Transverse colon (tissue), 4 donors: Measurements from ENCODE around the gene MAP2K6. TPM values are rescaled to one million over a fixed set of nuclear protein-coding genes. Genes with fewer than 3 reads are reported as not detected.

Experiments
- DNase-seq: peaks from one replicate; pipeline ENCODE4 v3.0.0-alpha.2; 2019
- H3K27ac ChIP-seq, 4 donors: fragments of 200-600 bp; sonication (generic); 2 replicates each; pipeline ENCODE4 v1.5.1; 2016 to 2018; ENCODE audit warnings: inconsistent platforms in 4 of 4
- H3K27me3 ChIP-seq: fragments of 200-600 bp; sonication (generic); 2 replicates; pipeline ENCODE4 v1.5.1; 2017; ENCODE audit warnings: inconsistent platforms
- H3K36me3 ChIP-seq, 4 donors: fragments of 200-600 bp; sonication (generic); 2 replicates each; pipeline ENCODE4 v1.5.1; 2017 to 2019; ENCODE audit warnings: inconsistent platforms in 4 of 4
- H3K4me1 ChIP-seq, 4 donors: fragments of 200-600 bp; sonication (generic); 2 replicates each; pipeline ENCODE4 v1.5.1; 2017 to 2020; ENCODE audit warnings: inconsistent platforms in 4 of 4
- H3K4me3 ChIP-seq, 4 donors: fragments of 200-600 bp; sonication (generic); 1 replicate in 1 of 4; 2 replicates in 3 of 4; pipeline versions ENCODE4 v1.5.1 to v1.6.1; 2017 to 2019; ENCODE audit warnings: inconsistent platforms in 4 of 4
- H3K9me3 ChIP-seq, 2 donors: fragments of 200-600 bp; sonication (generic); 2 replicates each; pipeline ENCODE4 v1.5.1; 2017 to 2019; ENCODE audit warnings: inconsistent platforms in 2 of 2
- CTCF ChIP-seq, 5 experiments: fragments of 200-600 bp in 3 of 5; fragments of 450-650 bp in 2 of 5; sonication (generic) in 3 of 5; IDR thresholded peaks; 1 replicate in 2 of 5; 2 replicates in 3 of 5; pipeline ENCODE4 v1.5.1; 2016 to 2017; ENCODE audit warnings: antibody characterized with exemption in 5 of 5, inconsistent platforms in 3 of 5, mild to moderate bottlenecking in 2 of 5, moderate library complexity in 1 of 5
- EP300 ChIP-seq: sonication (generic); formaldehyde crosslinking; IDR thresholded peaks from one replicate; pipeline ENCODE4 v1.6.1; 2017; ENCODE audit warnings: antibody characterized with exemption, low read depth
- POLR2A ChIP-seq: fragments of 450-650 bp; IDR thresholded peaks from one replicate; pipeline ENCODE4 v1.6.1; 2016; ENCODE audit warnings: antibody characterized with exemption, mild to moderate bottlenecking, moderate library complexity
- POLR2AphosphoS5 ChIP-seq, 3 donors: sonication (generic); formaldehyde crosslinking; IDR thresholded peaks; one replicate each; pipeline ENCODE4 v1.6.1; 2016; ENCODE audit warnings: antibody characterized with exemption in 3 of 3
- WGBS, 2 donors: methylation state at CpG; one replicate each; pipeline ENCODE4 v1.1.5; 2018; ENCODE audit warnings: low coverage in 1 of 2; 5-methylcytosine and 5-hydroxymethylcytosine counted together
- in situ Hi-C, 4 donors: fragments of 200-750 bp; cut with MboI; loops; one replicate each; pipeline versions ENCODE4 v1.15.0 to v1.15.1; 2017; ENCODE audit warnings: low sequenced_read_pairs in 3 of 4, low pct_ligation_motif_present in 1 of 4, low pct_unique_long_range_greater_than_20kb in 1 of 4
- intact Hi-C: fragments of 100-400 bp; cut with DNase I; formaldehyde crosslinking; loops from one replicate; pipeline ENCODE4 v1.15.1; 2023; ENCODE audit warnings: low total_unique reads
- total RNA-seq, 4 donors: library from RNA; depleted of rRNA; stranded (reverse); fragments of >200 nt; gene quantifications; one replicate each; pipeline ENCODE4 v1.1.0, GENCODE V29; 2016

The MAP2K6 gene
- total RNA-seq, 4 donors from 2014 or later = 16.1 to 50.7 (median 45.8) TPM

GRCh38 chr17:69460963-69461922 is 46.7 kb downstream of the MAP2K6 start:
- in situ Hi-C loops = no loop called here
- no peak overlapping the region for H3K4me3 ChIP-seq
- no peak for DNase-seq
- 77% methylated on average over 8 to 12 of the region's 12 CpGs for WGBS, 2 donors
- H3K36me3 ChIP-seq = no peaks in the 10 kb centered on the region
- no peaks in the 10 kb centered on the region for H3K27me3 ChIP-seq
- H3K27ac ChIP-seq = no peak overlapping the region
- no peaks in the 10 kb centered on the region for H3K9me3 ChIP-seq
- TF ChIP-seq POLR2A = no peak
- TF ChIP-seq CTCF (IDR thresholded peaks at IDR 0.05) = no peak
- TF ChIP-seq POLR2AphosphoS5 (IDR thresholded peaks at IDR 0.05) = no peak
- no peak for TF ChIP-seq EP300
- intact Hi-C loops = no loop called here
- H3K4me1 ChIP-seq = peaks cover 0 to 17% (median 0%) of the 10 kb centered on the region in 4 donors

- in situ Hi-C loops = no loop called here
- Histone ChIP-seq H3K4me3 (no peak overlapping the region), H3K4me1 (peaks cover 0 to 24% (median 2%) of the 10 kb centered on the region in 4 donors), H3K27me3 (no peaks in the 10 kb centered on the region), H3K36me3 (no peaks in the 10 kb centered on the region), H3K27ac (no peak overlapping the region), H3K9me3 (no peaks in the 10 kb centered on the region)
- no peak for DNase-seq
- TF ChIP-seq POLR2AphosphoS5 (IDR thresholded peaks at IDR 0.05) (no peak), POLR2A (no peak), CTCF (IDR thresholded peaks at IDR 0.05) (no peak), EP300 (no peak)
- WGBS, 2 donors = 89 to 93% methylated on average over 10 to 11 of the region's 11 CpGs
- intact Hi-C loops = no loop called here
Measured at GRCh38 chr17:69461951-69462369, 47.5 kb downstream of the MAP2K6 start.

GRCh38 chr17:69462882-69463281 is 48.4 kb downstream of the MAP2K6 start:
- no peaks in the 10 kb centered on the region for H3K36me3 ChIP-seq
- TF ChIP-seq EP300 (no peak), CTCF (IDR thresholded peaks at IDR 0.05) (no peak), POLR2A (no peak), POLR2AphosphoS5 (IDR thresholded peaks at IDR 0.05) (no peak)
- intact Hi-C loops = no loop called here
- WGBS, 2 donors = 94 to 96% methylated on average over 7 to 8 of the region's 8 CpGs
- peaks cover 0 to 32% (median 7%) of the 10 kb centered on the region in 4 donors for H3K4me1 ChIP-seq
- in situ Hi-C loops = no loop called here
- no peak for DNase-seq
- no peak overlapping the region for H3K27ac ChIP-seq
- no peaks in the 10 kb centered on the region for H3K27me3 ChIP-seq
- H3K9me3 ChIP-seq = no peaks in the 10 kb centered on the region
- no peak overlapping the region for H3K4me3 ChIP-seq

- in situ Hi-C loops = no loop called here
- no peak for DNase-seq
- no peaks in the 10 kb centered on the region for H3K27me3 ChIP-seq
- 68 to 80% methylated on average over 6 of the region's 6 CpGs for WGBS, 2 donors
- no peak overlapping the region for H3K27ac ChIP-seq
- no peak overlapping the region for H3K4me3 ChIP-seq
- intact Hi-C loops = no loop called here
- no peak for TF ChIP-seq EP300
- no peak for TF ChIP-seq CTCF (IDR thresholded peaks at IDR 0.05)
- no peak for TF ChIP-seq POLR2A
- no peak for TF ChIP-seq POLR2AphosphoS5 (IDR thresholded peaks at IDR 0.05)
- no peaks in the 10 kb centered on the region for H3K36me3 ChIP-seq
- H3K9me3 ChIP-seq = no peaks in the 10 kb centered on the region
- peaks cover 7 to 58% (median 23%) of the 10 kb centered on the region in 4 donors for H3K4me1 ChIP-seq
Measured at GRCh38 chr17:69466451-69466850, 52.0 kb downstream of the MAP2K6 start.
